Astrocyte (in vitro differentiated cells and primary cell): ENCODE measurements around the gene MYT1.

Experiments
- EZH2 ChIP-seq: IDR thresholded peaks from 2 replicates; pipeline ENCODE4 v1.6.1; 2012; ENCODE audit warnings: mild to moderate bottlenecking, low read length, inconsistent platforms; ENCODE audit not compliant: insufficient read depth
- TF ChIP-seq, protein P1 (sequence below): IDR thresholded peaks from 2 replicates; pipeline ENCODE4 v1.5.1; 2011; ENCODE audit warnings: low read depth, mild to moderate bottlenecking, inconsistent platforms, low read length, moderate library complexity; ENCODE audit not compliant: insufficient read depth

DNA sequence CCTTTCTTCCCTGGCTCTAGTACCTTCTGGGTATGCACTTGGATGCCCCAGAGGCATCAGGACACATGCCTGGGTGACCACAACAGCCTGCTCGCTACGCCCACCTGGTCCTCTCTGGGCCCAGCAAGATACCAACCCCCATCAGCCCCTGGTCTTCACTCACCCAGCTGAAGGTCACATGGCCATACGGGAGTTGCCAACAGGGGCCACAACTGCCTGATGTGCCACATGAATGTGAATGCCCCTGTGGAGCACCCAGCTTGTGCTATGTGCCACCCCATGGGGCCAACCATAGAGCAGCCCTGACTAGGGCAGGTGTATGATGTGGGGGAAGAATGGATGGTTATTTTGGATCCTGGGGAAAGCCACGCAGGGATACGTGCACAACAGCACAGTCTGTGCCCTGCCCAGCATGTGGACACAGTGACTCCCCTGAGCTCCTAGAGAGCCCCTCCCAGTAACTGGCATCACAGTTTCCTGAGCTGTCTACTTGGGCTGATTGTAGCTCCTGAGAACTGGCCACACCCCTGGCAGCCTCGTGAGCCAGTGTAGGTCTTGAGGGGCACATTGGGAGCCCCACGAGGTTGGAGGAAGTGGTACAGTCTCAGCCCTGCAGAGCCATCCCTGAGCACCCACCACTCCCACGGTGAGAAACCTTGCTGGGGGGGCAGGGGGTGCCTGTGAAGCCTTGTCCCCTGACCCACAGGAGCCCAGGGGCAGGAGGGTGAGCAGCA lies 80.8 kb downstream of the MYT1 start:
- TF ChIP-seq, protein P1, sequence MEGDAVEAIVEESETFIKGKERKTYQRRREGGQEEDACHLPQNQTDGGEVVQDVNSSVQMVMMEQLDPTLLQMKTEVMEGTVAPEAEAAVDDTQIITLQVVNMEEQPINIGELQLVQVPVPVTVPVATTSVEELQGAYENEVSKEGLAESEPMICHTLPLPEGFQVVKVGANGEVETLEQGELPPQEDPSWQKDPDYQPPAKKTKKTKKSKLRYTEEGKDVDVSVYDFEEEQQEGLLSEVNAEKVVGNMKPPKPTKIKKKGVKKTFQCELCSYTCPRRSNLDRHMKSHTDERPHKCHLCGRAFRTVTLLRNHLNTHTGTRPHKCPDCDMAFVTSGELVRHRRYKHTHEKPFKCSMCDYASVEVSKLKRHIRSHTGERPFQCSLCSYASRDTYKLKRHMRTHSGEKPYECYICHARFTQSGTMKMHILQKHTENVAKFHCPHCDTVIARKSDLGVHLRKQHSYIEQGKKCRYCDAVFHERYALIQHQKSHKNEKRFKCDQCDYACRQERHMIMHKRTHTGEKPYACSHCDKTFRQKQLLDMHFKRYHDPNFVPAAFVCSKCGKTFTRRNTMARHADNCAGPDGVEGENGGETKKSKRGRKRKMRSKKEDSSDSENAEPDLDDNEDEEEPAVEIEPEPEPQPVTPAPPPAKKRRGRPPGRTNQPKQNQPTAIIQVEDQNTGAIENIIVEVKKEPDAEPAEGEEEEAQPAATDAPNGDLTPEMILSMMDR: no peak
- TF ChIP-seq EZH2: no peak
